ENCODE measurements around the gene ASTN1. TPM values are rescaled to one million over a fixed set of nuclear protein-coding genes. Genes with fewer than 3 reads are reported as not detected.

Gene ASTN1
- total and polyA plus RNA-seq, 2 of the 4 experiments (the other 2 are of a cell fraction) = under 0.01 to 0.07 TPM

DNA sequence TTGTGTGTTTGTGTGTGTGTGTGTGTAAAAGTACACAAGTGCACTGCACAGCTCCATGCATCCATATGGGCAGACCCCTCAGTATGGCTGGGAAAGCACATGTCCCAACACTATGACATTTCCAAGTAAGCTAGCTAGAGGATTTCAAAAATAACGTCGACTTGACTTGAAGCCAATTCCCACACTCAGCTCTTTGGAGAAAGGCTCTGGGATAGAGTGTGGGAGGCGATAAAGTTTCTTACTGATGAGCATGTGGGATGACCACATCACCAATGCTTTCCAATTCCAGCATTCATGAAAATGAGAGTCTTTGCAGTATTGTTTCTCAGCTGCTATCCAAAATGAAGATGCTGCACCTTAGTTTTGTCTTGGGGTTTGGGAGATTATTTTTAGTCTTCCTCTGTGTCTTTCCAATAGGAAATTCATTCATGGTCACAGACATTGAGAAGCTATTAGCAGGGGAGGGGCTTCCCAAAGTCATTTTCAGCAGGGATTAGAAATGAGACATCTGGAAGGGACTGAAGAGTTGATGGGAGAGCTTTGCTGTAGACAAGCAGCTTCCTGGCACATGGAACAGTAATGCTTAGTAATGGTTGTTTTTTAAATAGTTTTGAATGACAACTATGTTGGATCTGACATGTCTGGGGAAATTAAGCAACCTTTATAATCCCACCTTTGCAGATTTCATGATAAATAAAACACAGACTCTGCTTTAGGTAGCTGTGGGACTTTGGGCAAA is 143.5 kb downstream of the ASTN1 start:
- Histone ChIP-seq H4K91ac (ENCODE audit: insufficient read depth, low read depth, low read length) (no peak overlapping the region), H3K4me1 (ENCODE audit: control insufficient read depth, insufficient read depth, low read length) (no peaks in the 10 kb centered on the region), H4K5ac (ENCODE audit: low read depth, low read length) (no peak overlapping the region), H4K20me1 (ENCODE audit: insufficient read depth, low read length) (no peaks in the 10 kb centered on the region), H3K56ac (ENCODE audit: extremely low read depth, insufficient read depth, low read length) (no peak overlapping the region), H3K9me1 (ENCODE audit: insufficient read depth, low read length) (no peaks in the 10 kb centered on the region), H3K18ac (ENCODE audit: low read depth, low read length) (no peak overlapping the region), H2AK5ac (ENCODE audit: low read depth, low read length) (no peak overlapping the region), H3K79me1 (ENCODE audit: low read depth in 1 of 2, low read length in 2 of 2) (no peaks in the 10 kb centered on the region), H3K27me3 (ENCODE audit: control insufficient read depth, insufficient read depth, low read length) (no peaks in the 10 kb centered on the region), H3K4me2 (ENCODE audit: low read depth, low read length) (no peak overlapping the region), H3K27ac (ENCODE audit: insufficient read depth, low read length) (no peak overlapping the region), H3K9me3 (ENCODE audit: control insufficient read depth, insufficient read depth, low read length) (no peaks in the 10 kb centered on the region), H3K14ac (replicated peaks; ENCODE audit: low read depth, low read length) (no peak overlapping the region), H4K8ac (ENCODE audit: low read depth in 2 of 2, low read length in 2 of 2) (no peak overlapping the region), H2BK20ac (ENCODE audit: low read depth, low read length) (no peak overlapping the region), H2BK5ac (ENCODE audit: low read depth, low read length, poor library complexity, severe bottlenecking) (no peak overlapping the region), H3K23ac (ENCODE audit: low read depth, low read length) (no peak overlapping the region), H3K4ac (ENCODE audit: low read depth, low read length) (no peak overlapping the region), H2BK15ac (ENCODE audit: low read depth, low read length) (no peak overlapping the region), H2AFZ (replicated peaks; ENCODE audit: low read length, poor library complexity) (no peak overlapping the region), H2AK9ac (replicated peaks; ENCODE audit: low read depth, low read length, poor library complexity) (no peak overlapping the region), H3K9ac (ENCODE audit: low read depth, low read length) (no peak overlapping the region), H2BK120ac (ENCODE audit: low read depth, low read length) (no peak overlapping the region), H3K4me3 (ENCODE audit: insufficient read depth, low read depth, low read length) (no peak overlapping the region), H3K36me3 (ENCODE audit: control insufficient read depth, insufficient read depth, low read length) (no peaks in the 10 kb centered on the region)
- no CpG with 5 or more reads among the region's 3 CpGs for WGBS, 2 experiments (ENCODE audit: extremely low coverage in 2 of 2, insufficient read length in 1 of 2)
- no peak for ATAC-seq (ENCODE audit: low read depth)
- TF ChIP-seq RFX5 (IDR thresholded peaks at IDR 0.05; ENCODE audit: low read depth, low read length) = no peak
- TF ChIP-seq RAD21 (IDR thresholded peaks at IDR 0.05; ENCODE audit: low read length) = no peak
- TF ChIP-seq, protein P1, sequence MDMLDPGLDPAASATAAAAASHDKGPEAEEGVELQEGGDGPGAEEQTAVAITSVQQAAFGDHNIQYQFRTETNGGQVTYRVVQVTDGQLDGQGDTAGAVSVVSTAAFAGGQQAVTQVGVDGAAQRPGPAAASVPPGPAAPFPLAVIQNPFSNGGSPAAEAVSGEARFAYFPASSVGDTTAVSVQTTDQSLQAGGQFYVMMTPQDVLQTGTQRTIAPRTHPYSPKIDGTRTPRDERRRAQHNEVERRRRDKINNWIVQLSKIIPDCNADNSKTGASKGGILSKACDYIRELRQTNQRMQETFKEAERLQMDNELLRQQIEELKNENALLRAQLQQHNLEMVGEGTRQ (IDR thresholded peaks at IDR 0.05; ENCODE audit: low read depth, low read length) = no peak
- no peak for TF ChIP-seq CEBPB (IDR thresholded peaks at IDR 0.05; ENCODE audit: low read depth, low read length)
- no peak for TF ChIP-seq NFE2L2 (IDR thresholded peaks at IDR 0.05; ENCODE audit: low read depth, low read length)
- no peak for TF ChIP-seq CHD1 (IDR thresholded peaks at IDR 0.05; ENCODE audit: low read depth, low read length)
- TF ChIP-seq FOS (IDR thresholded peaks at IDR 0.05; ENCODE audit: low read depth, low read length) = no peak
- no peak for TF ChIP-seq MAFK (IDR thresholded peaks at IDR 0.05; ENCODE audit: low read depth, low read length)
- TF ChIP-seq MAZ (IDR thresholded peaks at IDR 0.05; ENCODE audit: borderline replicate concordance, low read depth, low read length) = no peak
- TF ChIP-seq, protein P2, sequence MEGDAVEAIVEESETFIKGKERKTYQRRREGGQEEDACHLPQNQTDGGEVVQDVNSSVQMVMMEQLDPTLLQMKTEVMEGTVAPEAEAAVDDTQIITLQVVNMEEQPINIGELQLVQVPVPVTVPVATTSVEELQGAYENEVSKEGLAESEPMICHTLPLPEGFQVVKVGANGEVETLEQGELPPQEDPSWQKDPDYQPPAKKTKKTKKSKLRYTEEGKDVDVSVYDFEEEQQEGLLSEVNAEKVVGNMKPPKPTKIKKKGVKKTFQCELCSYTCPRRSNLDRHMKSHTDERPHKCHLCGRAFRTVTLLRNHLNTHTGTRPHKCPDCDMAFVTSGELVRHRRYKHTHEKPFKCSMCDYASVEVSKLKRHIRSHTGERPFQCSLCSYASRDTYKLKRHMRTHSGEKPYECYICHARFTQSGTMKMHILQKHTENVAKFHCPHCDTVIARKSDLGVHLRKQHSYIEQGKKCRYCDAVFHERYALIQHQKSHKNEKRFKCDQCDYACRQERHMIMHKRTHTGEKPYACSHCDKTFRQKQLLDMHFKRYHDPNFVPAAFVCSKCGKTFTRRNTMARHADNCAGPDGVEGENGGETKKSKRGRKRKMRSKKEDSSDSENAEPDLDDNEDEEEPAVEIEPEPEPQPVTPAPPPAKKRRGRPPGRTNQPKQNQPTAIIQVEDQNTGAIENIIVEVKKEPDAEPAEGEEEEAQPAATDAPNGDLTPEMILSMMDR (conservative IDR thresholded peaks at IDR 0.05; ENCODE audit: low read depth, low read length) = no peak
- TF ChIP-seq SMC3 (IDR thresholded peaks at IDR 0.05; ENCODE audit: low read depth, low read length) = no peak
- TF ChIP-seq BHLHE40 (IDR thresholded peaks at IDR 0.05; ENCODE audit: low read depth, low read length) = no peak
- TF ChIP-seq, protein P3, sequence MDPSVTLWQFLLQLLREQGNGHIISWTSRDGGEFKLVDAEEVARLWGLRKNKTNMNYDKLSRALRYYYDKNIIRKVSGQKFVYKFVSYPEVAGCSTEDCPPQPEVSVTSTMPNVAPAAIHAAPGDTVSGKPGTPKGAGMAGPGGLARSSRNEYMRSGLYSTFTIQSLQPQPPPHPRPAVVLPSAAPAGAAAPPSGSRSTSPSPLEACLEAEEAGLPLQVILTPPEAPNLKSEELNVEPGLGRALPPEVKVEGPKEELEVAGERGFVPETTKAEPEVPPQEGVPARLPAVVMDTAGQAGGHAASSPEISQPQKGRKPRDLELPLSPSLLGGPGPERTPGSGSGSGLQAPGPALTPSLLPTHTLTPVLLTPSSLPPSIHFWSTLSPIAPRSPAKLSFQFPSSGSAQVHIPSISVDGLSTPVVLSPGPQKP (IDR thresholded peaks at IDR 0.05; ENCODE audit: borderline replicate concordance, low read depth, low read length) = no peak
- no peak for TF ChIP-seq POLR2A (IDR thresholded peaks at IDR 0.05; ENCODE audit: low read depth, low read length)
- no peak for TF ChIP-seq MXI1 (IDR thresholded peaks at IDR 0.05; ENCODE audit: borderline replicate concordance, low read depth, low read length)
- TF ChIP-seq RCOR1 (IDR thresholded peaks at IDR 0.05; ENCODE audit: insufficient replicate concordance, low read length) = no peak
- no peak for DNase-seq
- ChIA-PET CTCF (no interaction called here), POLR2A (ENCODE audit: unreplicated experiment) (no interaction called here)
- intact Hi-C loops (cut with micrococcal nuclease) = no loop called here
- BruUV-seq (replicated peaks) = no TSS peak
- dilution Hi-C loops (cut with HindIII; ENCODE audit: low sequenced_read_pairs, unreplicated experiment) = no loop called here
- in situ Hi-C loops (cut with MboI; ENCODE audit: low sequenced_read_pairs) = no loop called here

Data from IMR-90 (cell line).